Fibroblast of mammary gland (primary cell): ENCODE results near the gene SH2D2A.

Experiments used
- DNase-seq: peaks from one replicate; pipeline ENCODE4 v3.0.0-alpha.2; 2010; ENCODE audit warnings: low read depth
- H3K4me3 ChIP-seq: 2 replicates; pipeline ENCODE4 v1.5.1; 2011; ENCODE audit warnings: low read depth, mild to moderate bottlenecking, low read length, moderate library complexity; ENCODE audit not compliant: control insufficient read depth
- CTCF ChIP-seq: conservative IDR thresholded peaks from 2 replicates; pipeline ENCODE4 v1.5.1; 2011; ENCODE audit warnings: low read depth, low read length, inconsistent platforms; ENCODE audit not compliant: control insufficient read depth, insufficient read depth

The SH2D2A gene

DNA sequence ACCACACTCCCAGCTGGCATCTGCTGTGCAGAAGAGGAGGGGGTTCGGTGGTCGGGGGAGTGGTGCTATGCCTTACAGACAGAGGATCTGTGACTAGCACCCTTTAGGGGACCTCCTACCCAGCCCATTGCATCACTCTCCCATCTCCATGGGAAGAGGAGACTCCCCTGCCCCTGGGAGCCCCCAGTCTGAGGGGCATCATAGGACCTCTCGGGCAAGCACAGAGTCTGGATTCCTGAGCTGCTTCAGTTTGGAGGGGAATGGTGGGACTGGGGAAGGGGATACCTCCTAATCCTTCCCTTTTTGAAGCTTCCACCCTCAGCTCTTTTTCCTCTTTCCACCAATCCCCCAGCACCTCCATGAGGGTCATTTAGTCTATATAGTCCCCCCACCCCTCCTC is 40.9 kb upstream of the SH2D2A start:
- no peak for TF ChIP-seq CTCF

GRCh38 chr1:156856282-156856785 is 39.7 kb upstream of the SH2D2A start:
- no peak for DNase-seq
- no peak overlapping the region for H3K4me3 ChIP-seq
- no peak for TF ChIP-seq CTCF

More for the DNA sequence above, 40.9 kb upstream of the SH2D2A start:
- no peak overlapping the region for H3K4me3 ChIP-seq
- DNase-seq, result no peak

GRCh38 chr1:156854634-156855033 is 38.0 kb upstream of the SH2D2A start:
- no peak for TF ChIP-seq CTCF
- no peak for DNase-seq
- no peak overlapping the region for H3K4me3 ChIP-seq

DNA sequence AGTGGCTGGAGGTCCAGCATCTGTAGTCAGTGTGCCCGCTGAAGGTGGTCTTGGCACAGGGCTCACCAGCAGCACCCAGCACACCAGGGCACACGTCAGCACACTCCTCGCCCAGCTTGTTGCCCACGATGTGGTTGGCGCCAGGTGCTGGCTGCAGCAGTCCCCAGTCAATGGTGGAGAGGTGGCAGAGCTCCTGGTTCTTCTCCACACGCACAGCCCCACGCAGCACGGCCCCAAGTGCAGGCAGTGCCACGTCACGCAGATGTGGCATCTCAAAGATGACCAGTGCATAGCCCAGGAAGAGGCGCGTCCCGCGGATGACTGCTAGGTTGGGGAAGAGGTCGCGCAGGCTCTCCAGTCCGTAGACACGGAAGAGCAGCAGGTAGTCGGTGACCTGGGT is 37.1 kb upstream of the SH2D2A start:
- no peak for DNase-seq
- no peak for TF ChIP-seq CTCF
- no peak overlapping the region for H3K4me3 ChIP-seq

- no peak overlapping the region for H3K4me3 ChIP-seq
- no peak for TF ChIP-seq CTCF
- DNase-seq, result peak; percentile 33
Measured at GRCh38 chr1:156852418-156852874, 35.8 kb upstream of the SH2D2A start.

DNA sequence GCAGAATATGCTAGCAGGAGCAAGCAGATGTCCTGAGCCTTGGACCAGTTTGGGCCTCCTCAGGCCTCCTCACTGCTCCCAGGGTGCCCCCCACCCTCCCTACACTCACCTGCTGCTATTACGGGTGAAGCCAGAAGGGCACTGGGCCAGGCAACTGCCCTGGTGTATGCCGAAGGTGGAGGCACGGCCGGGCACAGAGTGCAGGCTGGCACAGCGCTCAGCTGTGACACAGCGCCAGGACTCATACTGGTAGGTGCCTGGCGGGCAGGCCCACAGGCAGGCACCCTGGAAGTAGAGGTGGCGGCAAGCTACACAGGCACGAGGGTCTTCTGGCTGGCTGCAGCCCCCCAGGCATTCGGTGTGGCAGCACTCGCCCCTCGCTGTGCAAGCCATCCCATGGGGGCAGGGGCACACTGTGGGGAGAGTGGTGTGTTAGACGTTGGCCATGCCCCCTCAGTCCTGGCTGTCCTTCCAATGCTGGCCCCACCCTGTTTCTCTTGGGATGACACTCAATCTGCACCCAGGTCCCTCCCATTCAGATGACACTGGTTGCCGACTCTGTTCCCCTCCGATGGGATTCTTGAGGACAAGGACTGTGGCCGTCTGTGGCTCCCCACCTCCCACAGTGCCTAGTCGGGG is 35.2 kb upstream of the SH2D2A start:
- H3K4me3 ChIP-seq, result no peak overlapping the region
- no peak for DNase-seq
- no peak for TF ChIP-seq CTCF
